Measurements from ENCODE around the gene CADM1.

The CADM1 gene

GRCh38 chr11:115349335-115350017 lies 154.7 kb downstream of the CADM1 start:
- FAIRE-seq = peak; percentile 51

- FAIRE-seq = no peak
Measured at GRCh38 chr11:115348416-115348815, 155.8 kb downstream of the CADM1 start.

- no peak for FAIRE-seq
Measured at GRCh38 chr11:115347106-115347505, 157.1 kb downstream of the CADM1 start.

GRCh38 chr11:115345840-115346239 lies 158.4 kb downstream of the CADM1 start:
- FAIRE-seq = no peak

GRCh38 chr11:115345361-115345760 lies 158.9 kb downstream of the CADM1 start:
- no peak for FAIRE-seq

- FAIRE-seq = no peak
Measured at GRCh38 chr11:115344846-115345245, 159.4 kb downstream of the CADM1 start.

- FAIRE-seq = no peak
Measured at GRCh38 chr11:115342142-115342541, 162.1 kb downstream of the CADM1 start.

GRCh38 chr11:115340874-115341273 lies 163.3 kb downstream of the CADM1 start:
- FAIRE-seq = no peak

GRCh38 chr11:115338476-115338875 lies 165.7 kb downstream of the CADM1 start:
- FAIRE-seq = no peak

- peak; percentile 99 for FAIRE-seq
Measured at GRCh38 chr11:115334932-115335788, 169.1 kb downstream of the CADM1 start.

- FAIRE-seq = no peak
Measured at GRCh38 chr11:115333949-115334348, 170.3 kb downstream of the CADM1 start.

GRCh38 chr11:115333121-115333520 lies 171.1 kb downstream of the CADM1 start:
- no peak for FAIRE-seq

- FAIRE-seq = no peak
Measured at GRCh38 chr11:115330684-115331482, 173.3 kb downstream of the CADM1 start.

- FAIRE-seq = peak; percentile 73
Measured at GRCh38 chr11:115326526-115326925, 177.7 kb downstream of the CADM1 start.

GRCh38 chr11:115325523-115325922 lies 178.7 kb downstream of the CADM1 start:
- FAIRE-seq = peak; percentile 24

- FAIRE-seq = peak; percentile 99
Measured at GRCh38 chr11:115324581-115325432, 179.4 kb downstream of the CADM1 start.

- no peak for FAIRE-seq
Measured at GRCh38 chr11:115322553-115323203, 181.5 kb downstream of the CADM1 start.

GRCh38 chr11:115321605-115322289 lies 182.5 kb downstream of the CADM1 start:
- FAIRE-seq = no peak

GRCh38 chr11:115317277-115318185 lies 186.7 kb downstream of the CADM1 start:
- peak; percentile 47 for FAIRE-seq

GRCh38 chr11:115316696-115317095 lies 187.5 kb downstream of the CADM1 start:
- no peak for FAIRE-seq

Measured in islet of Langerhans (tissue), 1 donor.